NOMO-1 treated with dmso at 0.1 percent for 144 hours (cell line): Measurements from ENCODE around the gene NSMCE1.
"Not testable (repeated sequence)": the region's sequence is repeated elsewhere in the genome, so short reads cannot be mapped to it uniquely, and the experiment has no call there.

ENCODE experiments used
- DNase-seq: peaks from one replicate; lab custom pipeline; 2025; ENCODE audit not compliant: unreplicated experiment; lab: John Stamatoyannopoulos, UW

NSMCE1 gene

DNA sequence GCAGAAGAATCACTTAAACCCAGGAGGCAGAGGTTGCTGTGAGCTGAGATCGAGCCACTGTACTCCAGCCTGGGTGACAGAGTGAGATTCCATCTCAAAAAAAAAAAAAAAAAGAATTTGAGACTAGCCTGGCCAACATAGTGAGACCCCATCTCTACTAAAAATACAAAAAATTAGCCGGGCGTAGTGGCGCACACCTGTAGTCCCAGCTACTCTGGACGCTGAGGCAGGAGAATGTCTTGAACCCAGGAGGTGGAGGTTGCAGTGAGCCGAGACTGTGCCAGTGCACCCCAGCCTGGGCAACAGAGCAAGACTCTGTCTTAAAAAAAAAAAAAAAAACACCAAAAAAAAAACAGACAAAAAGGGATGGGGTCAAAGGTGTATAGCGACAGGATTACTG lies 4.1 kb upstream of the NSMCE1 start:
- not testable (repeated sequence) for DNase-seq

- DNase-seq: no peak
Observed at GRCh38 chr16:27272076-27272475, 3.5 kb upstream of the NSMCE1 start.

- DNase-seq: no peak
Observed at GRCh38 chr16:27270349-27270748, 1.8 kb upstream of the NSMCE1 start.

GRCh38 chr16:27269300-27270150 lies 953 bp upstream of the NSMCE1 start:
- no peak for DNase-seq

- DNase-seq: no peak
Observed at GRCh38 chr16:27267037-27267677, 1.4 kb downstream of the NSMCE1 start.

DNA sequence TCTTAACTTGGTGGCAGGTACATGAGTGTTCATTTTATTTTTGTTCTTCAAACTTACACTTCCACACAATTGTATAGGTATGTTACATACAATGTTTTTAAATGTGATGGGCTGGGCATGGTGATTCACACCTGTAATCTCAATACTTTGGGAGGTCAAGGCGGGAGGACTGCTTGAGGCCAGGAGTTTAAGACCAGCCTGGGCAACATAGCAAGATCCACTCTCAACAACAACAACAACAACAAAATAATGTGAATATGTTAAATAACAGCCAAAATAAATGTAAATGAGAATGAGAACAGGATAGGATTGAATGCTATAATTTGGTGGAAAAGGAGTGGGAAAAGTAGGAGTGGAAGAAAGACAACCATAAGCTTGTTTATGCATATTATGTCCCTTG lies 2.6 kb downstream of the NSMCE1 start:
- no peak for DNase-seq

DNA sequence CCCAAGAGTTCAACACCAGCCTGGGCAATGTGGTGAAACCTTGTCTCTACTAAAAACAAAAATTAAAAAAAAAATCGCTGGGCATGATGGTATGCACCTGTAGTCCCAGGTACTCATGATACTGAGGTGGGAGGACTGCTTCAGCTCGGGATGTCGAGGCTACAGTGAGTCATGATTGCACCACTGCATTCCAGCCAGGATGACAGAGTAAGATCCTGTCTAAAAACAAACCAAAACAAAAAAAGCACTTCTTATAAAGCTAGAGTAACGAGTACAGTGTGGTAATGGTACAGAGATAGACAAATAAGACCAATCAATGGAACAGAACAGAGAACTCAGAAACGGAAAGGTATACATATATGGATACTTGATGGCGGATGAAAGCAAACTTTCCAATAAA lies 4.4 kb downstream of the NSMCE1 start:
- no peak for DNase-seq

DNA sequence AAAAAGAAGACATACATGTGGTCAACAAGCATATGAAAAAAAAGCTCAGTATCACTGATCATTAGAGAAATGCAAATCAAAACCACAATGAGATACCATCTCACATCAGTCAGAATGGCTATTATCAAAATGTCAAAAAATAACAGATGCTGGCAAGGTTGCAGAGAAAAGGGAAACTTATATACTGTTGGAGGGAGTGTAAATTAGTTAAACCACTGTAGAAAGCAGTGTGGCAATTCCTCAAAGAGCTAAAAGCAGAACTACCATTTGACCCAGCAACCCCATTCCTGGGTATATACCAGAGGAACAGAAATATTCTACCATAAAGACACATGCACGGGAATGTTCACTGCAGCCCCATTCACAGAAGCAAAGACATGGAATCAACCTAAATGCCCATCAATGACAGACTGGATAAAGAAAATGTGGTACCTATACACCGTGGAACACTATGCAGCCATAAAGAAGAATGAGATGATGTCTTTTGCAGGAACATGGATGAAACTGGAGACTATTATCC lies 5.6 kb downstream of the NSMCE1 start:
- not testable (repeated sequence) for DNase-seq

- no peak for DNase-seq
Observed at GRCh38 chr16:27259710-27260109, 8.9 kb downstream of the NSMCE1 start.

GRCh38 chr16:27258241-27258734 lies 10.3 kb downstream of the NSMCE1 start:
- DNase-seq: no peak

GRCh38 chr16:27257271-27257670 lies 11.3 kb downstream of the NSMCE1 start:
- DNase-seq: no peak

DNA sequence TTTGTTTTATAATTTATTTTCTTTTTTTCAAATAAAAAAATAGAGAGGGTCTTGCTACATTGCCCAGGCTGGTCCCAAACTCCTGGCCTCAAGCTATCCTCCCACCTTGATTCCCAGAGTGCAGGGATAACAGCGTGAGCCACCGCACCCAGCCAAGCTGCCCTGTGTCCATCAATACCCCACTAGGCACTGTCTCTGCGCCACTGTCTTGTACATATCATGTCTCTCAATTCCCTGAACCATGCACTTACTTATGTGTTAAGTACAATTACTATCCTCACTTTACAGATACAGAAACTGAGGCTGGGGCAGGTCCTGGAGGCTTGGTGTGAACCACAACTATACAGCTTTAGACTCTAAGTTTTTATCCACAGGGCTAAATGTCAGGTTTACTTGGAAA lies 11.7 kb downstream of the NSMCE1 start:
- no peak for DNase-seq

GRCh38 chr16:27254262-27254811 lies 14.2 kb downstream of the NSMCE1 start:
- no peak for DNase-seq

GRCh38 chr16:27253526-27253930 lies 15.0 kb downstream of the NSMCE1 start:
- DNase-seq: no peak

DNA sequence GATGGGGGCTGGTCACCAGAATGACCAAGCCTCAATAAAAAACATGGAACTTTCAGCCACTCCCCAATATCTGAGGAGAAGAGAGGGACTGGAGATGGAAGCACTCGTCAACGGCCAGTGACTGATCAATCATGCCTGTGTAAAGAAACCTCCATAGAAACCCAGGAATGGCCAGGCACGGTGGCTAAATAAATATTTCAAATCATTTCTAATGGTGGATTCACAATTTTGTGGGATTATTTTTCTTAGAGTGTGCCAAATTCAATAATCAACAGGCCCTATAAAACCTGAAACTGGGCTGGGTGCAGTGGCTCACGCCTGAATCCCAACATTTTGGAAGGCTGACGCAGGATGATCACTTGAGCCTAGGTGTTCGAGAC lies 16.4 kb downstream of the NSMCE1 start:
- DNase-seq: no peak

DNA sequence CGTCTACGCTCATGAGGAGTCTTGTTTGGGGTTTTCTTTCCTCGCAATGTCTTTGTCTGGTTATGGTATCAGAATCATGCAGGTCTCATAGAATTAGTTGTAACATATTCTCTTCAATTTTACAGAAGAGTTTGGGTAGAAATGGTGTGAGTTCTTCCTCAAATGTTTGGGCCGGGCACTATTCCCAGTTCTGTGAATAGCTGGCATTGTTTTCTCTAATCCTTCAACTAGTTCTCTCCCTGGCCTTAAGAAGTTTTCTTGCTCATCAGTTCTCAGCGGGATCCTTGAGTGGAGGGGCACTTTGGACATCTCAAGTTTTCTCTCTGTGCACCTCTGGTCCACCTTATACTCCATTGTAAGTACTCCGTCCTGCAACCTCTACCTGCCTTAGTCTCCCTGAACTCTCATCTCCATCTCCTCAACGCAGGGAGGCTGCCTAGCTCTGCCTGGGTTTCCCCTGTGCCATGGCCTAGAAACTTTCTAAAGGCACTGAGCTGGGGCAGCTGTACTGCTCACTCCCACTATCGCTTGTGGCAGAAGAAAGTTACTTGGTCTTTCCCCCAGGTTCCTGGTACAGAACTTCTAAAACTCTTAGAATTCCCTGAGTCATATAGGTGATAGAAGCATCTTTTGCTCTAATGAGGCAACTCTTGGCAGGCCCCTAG lies 16.9 kb downstream of the NSMCE1 start:
- DNase-seq: no peak

DNA sequence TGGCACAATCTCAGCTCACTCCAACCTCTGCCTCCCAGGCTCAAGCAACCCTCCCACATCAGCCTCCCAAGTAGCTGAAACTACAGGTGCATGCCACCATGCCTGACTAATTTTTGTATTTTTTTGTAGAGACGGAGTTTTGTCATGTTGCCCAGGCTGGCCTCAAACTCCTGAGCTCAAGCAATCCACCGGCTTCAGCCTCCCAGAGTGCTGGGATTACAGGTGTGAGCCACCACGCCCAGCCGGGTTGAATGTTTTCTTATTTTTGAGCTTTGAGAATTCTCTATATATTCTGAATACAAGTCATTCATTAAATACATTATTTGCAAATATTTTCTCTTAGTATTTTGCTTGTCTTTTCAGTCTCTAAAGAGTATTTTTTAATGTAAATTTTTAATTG lies 19.7 kb downstream of the NSMCE1 start:
- not testable (repeated sequence) for DNase-seq

DNA sequence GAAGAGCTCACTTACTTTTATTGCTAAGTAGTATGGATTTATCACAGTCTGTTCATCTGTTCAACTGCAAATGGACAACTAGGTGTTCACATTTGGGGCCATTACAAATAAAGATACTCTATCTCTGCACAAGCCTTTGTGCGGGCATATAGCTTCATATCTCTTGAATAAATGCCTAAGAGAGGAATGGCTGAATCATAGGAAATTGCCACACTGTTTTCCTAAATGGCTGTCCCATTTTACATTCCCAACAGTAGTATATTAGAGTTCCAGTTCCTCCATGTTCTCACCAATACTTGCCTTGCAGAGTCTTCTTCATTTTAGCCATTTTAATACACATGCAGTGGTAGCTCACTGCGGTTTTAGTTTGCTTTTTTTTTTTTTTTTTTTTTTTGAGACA lies 20.5 kb downstream of the NSMCE1 start:
- DNase-seq: no peak

DNA sequence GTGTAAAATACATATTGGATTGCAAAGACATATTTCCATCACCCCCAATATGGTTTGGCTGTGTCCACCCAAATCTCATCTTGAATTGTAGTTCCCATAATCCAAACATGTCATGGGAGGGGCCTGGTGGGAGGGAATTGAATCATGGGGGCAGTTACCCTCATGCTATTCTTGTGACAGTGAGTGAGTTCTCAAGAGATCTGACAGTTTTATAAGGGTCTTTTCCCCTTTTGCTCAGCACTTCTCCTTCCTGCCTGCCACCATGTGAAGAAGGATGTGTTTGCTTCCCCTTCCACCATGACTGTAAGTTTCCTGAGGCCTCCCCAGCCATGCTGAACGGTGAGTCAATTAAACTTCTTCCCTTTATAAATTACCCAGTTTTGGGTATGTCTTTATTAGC lies 21.5 kb downstream of the NSMCE1 start:
- not testable (repeated sequence) for DNase-seq

DNA sequence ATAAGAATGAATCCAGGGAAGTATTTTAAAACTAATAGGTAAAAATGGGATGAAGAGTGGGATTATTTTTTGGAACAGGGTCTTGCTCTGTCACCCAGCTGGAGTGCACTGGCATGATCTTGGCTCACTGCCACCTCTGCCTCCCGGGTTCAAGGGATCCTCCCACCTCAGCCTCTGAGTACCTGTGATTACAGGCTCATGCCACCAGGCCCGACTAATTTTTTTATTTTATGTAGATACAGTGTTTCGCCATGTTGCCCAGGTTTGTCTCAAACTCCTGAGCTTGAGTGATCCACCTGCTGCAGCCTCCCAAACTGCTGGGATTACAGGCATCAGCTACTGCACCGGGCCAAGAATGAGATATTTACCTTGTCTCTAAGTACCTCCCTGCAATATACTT lies 22.1 kb downstream of the NSMCE1 start:
- no peak for DNase-seq
